Loucy (cell line): ENCODE results near the gene MEGF6.
A peak's percentile ranks its signal among the peaks of the same experiment; 100 is the strongest.

ENCODE experiments used
- CTCF ChIP-seq: fragments of 200-600 bp; sonication (generic); conservative IDR thresholded peaks from 2 replicates; pipeline ENCODE4 v1.5.1; 2014; ENCODE audit warnings: mild to moderate bottlenecking, antibody characterized with exemption, low read length
- EZH2phosphoT487 ChIP-seq: fragments of 200-600 bp; IDR thresholded peaks from 2 replicates; pipeline ENCODE4 v1.6.1; 2018; ENCODE audit warnings: antibody characterized with exemption, mild to moderate bottlenecking, moderate library complexity, borderline replicate concordance

DNA sequence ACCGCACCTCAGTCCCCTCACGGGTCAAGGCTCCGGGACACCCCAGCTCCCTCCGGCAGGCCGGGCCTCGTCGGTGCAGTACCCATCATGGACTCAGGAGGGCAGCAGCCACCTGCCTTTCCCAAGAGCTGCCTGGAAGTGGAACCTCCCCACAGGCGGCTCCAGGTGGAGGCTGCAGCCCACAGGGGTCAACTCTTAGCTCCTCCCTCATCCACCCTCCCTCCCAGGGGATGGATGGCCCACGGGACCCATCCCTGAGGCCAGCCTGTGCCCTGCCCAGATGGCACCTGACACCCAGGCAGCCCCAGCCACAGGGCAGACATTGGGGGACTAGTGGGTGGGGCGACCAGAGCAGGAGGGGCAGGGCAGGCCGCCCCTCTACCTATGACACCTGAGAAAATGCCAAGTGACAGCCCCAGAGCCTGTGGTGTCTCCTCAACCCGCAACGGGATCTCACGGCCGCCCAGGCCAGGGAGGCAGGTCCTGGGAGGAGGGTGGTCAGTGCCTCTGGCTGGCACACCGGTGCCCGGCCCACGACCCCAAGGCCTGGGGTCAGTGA lies 158.0 kb downstream of the MEGF6 start:
- TF ChIP-seq CTCF (peak; percentile 85), EZH2phosphoT487 (no peak)
